HG03457 (cell line): ENCODE results near the gene RP9.

Source experiments
- ATAC-seq: cut with Tn5 transposase; IDR thresholded peaks from one replicate; pipeline ENCODE4 v1.9.1; 2021; ENCODE audit warnings: moderate number of reproducible peaks; ENCODE audit not compliant: unreplicated experiment

The RP9 gene, protein sequence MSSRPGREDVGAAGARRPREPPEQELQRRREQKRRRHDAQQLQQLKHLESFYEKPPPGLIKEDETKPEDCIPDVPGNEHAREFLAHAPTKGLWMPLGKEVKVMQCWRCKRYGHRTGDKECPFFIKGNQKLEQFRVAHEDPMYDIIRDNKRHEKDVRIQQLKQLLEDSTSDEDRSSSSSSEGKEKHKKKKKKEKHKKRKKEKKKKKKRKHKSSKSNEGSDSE

DNA sequence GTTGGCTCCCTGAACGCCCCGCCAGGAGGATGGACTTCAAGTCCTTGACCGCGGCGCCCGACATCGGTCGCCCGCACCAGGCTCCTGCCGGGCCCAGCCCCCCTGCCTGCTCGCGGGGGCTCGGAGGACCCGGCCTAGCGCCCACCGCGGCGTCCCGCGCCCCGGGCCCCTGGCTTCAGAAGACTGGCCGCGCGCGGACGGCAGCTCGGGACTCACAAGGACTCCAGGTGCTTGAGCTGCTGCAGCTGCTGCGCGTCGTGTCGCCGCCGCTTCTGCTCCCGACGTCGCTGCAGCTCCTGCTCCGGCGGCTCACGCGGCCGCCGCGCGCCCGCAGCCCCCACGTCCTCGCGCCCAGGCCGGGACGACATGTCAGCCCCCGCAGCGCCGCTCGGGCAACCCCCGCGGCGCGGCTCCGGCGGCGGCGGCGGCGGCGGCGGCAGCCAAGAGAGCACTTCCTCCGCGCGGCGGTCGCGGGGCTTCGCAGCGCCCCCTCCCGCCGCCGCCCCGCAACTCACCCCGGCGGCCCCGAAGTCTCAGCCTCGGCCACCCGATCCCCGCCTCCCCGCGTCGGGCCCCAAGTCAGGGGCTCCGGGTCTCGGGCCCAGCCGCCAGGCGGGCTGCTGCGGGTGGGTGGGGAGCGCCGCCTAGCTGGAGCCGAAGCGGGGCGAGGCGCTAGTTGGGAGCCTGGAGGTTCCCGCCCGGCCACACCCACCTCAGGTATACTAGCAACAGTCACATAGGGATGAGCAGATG is at the start of gene RP9:
TSS of gene RP9 (minus strand) at position 400 of the 753 bp plus-strand sequence. CDS start at position 368, 32 bp downstream.
- ATAC-seq: peak; percentile 87

DNA sequence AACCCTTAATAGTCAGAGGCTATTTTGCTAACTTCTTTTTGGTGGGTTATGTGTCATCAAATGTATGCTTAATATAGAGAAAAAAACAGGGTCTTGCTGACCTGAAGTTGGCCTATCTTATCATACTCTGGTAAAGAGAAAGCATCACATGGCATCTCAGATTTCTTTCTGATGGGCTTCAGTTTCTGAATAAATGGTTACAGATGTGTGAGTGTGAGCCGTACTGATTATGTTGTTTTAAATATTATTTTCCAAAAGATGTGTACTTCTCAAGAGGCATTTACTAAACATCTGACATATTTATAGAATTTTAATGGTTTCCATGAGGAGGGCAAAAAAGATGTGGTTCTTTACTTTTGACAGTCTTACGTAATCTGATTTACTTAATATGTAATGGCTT is 48.6 kb upstream of the RP9 start:
- no peak for ATAC-seq

DNA sequence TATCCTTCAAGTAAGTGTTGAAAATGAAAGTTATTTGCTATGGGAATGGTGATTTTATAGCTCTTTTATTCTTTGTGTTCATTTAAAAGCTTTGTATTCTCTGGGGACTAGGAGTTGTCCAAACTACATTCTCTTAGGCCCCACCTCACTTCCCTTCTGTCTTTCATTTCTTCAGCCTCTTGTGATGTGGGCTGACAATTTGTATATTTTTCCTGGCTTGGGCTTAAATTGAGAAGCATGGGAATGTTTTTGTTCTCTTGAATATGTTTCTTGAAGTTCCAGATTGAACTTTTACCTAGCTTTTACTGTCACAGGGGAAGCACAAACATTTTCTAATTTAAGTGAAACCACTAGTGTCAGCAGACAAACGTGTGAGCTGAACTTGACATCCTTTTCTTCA is 48.1 kb upstream of the RP9 start:
- no peak for ATAC-seq

DNA sequence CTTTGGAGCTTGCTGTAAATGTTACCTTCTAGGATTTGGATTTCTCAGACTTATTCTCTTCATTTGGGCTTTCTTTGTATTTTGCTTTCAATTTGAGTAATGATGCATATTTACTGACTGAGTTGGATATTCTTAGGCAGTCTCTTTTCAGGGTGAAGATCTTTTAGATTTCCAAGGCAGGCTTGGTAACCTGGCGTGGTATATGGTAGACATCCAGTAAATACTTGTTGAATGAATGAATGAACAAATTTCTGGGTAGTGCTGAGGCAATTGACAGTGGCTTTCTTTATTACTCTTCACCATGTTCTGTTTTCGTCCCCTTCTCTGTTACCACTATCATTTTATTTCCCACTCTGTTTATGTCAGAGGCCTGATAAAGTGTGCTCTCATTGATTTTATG is 47.2 kb upstream of the RP9 start:
- no peak for ATAC-seq

DNA sequence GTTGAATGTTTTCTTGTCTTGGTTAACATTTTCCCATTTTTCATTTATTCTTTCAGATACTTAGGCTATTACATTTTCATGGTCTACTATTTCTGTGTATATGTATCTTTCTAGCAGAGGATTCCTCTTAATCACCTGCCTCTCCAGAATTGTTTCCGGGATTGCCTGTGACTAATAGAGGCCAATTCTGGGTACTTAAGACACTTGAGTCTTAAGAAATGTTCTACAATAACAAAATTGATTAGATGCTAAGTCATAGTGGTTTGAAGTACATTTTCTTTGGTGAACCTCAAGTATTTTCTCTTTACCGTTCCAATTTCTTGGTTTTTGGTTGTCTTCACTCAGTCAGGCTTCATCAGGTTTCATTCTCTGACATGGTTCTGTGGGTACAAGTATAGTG is 46.6 kb upstream of the RP9 start:
- ATAC-seq: no peak

DNA sequence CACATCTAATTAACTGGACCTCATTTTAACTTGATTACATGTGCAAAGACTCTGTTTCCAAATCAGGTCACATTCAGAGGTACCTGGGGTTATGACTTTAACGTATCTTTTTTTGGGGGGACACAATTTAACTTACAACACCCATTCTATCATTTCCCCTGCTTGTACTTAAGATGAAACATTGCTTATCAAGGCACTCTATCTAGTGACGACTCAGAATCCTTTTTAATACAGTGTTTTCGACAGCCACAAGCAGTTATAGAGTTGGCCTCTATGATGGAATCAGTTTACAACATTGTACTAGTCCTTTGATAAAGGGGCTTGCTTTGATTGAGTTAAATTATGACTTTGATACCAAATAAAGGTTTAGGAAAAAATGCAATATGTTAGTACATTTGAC is 42.9 kb upstream of the RP9 start:
- ATAC-seq: no peak

DNA sequence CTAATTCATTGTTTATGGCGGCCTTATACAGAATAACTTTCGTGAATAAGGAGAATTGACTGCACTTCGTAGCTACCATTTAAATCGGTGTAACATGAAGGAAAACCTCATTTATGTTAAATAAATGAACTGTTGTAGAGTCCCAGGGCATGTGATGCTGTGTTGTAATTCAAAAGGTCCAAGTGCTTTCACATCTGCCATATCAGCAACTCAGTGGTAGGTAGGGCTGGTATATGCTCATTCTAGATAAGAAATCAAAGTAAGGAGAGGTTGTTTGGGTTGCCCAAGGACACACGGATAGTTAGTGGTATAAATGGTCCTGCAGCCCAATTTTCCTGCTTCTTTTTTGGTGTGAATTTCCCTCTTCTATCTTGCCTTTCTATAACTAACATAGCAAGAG is 36.0 kb upstream of the RP9 start:
- ATAC-seq: no peak

DNA sequence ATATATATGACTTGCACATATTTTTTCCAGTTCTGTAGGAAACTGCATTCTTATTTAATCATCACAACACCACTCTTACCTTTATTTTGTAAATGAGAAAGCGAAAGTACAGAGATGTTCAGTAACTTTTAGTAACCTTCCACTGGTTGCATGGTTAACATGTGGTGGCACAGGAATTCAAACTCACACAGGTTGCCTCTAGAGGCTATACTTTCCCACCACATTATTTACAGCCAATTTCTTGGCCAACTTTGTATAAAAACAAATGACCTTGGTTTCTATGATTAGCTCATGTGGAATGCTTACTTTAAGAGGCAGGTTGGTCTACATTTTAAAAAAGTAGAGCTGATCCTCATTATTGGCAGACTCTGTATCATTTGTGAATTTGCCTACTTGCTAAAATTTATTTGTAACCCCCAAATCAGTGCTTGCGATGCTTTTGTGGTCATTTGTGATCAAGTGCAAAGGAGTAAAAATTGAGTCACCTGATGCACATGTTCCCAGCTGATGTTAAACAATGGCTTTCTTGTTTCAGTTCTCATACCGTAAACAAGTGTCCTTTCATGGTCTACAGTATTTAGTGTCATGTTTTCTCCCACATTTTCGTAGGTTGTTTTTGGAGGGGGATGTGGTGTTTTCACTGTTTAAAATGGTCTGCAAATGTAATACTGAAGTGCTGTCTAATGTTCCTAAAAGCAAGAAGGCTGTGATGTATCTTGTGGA is 35.0 kb upstream of the RP9 start:
- ATAC-seq: no peak

DNA sequence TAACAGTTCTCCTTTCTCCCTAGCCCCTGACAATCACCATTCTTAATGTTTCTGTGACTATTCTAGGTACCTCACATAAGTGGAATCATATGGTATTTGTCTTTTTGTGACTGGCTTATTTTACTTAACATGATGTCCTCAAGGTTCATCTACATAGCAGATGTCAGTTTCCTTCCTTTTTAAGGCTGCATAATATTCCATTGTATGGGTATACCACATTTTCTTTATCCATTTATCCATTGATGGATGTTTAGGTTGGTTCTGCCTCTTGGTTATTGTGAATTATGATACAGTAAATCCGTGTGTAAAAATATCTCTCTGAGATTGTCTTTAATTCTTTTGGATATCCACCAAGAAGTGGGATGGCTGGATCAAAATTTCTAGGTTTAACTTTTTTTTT is 33.4 kb upstream of the RP9 start:
- no peak for ATAC-seq

DNA sequence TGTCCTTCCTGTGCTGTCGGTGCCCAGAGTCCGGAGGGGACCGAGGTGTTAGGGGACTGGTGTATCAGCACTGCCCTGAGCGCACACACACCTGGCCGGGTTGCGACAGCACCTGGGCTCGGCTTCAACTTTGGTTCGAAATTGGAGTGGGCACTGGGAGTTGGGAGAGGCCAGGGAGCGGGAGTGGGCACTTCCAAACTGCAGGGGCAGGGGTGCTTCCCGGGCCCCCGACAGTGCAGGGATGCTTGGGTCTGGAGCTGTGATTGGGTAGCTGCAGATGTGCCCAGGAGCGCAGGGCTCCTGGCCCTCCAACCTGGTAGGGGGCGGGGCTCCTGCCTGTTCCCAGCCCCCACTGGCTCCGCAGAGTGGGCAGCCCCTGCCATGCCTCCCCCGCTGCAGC is 27.9 kb upstream of the RP9 start:
- no peak for ATAC-seq

DNA sequence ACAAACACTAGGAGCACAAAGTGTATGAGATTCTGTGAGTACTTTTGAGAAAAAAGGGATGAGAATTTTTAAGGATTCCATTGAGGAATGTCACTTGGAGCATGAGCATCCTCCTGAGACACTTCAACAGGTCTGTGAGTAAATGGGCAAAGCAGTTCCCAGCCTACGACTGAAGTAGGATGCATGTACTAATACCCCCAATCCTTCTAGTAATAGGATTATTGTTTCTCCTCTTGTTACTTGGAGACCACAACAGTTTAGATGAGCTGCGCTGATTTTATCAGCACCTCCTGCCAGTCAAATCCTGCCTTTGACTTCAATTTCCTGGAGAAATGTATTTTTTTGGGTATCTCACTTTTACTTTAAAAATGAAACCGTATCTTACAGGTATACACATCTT is 21.0 kb upstream of the RP9 start:
- ATAC-seq: no peak

DNA sequence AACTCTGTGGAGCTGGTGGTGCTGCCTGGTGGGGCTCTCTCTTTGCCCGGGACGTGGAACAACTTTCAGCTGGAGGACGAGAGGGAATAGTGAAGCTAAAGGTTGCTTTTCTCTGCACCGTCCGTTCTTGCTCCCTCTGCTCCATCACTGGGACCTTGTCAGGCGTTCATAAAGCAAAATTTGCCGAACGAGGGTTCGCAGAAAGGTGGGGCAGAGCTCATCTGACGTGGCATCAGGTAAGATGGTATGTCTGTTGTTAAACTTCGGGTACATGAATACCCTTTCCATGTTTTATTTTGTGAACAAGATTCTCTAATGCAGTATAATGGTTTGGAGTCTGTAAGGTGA is 20.6 kb upstream of the RP9 start:
- no peak for ATAC-seq

DNA sequence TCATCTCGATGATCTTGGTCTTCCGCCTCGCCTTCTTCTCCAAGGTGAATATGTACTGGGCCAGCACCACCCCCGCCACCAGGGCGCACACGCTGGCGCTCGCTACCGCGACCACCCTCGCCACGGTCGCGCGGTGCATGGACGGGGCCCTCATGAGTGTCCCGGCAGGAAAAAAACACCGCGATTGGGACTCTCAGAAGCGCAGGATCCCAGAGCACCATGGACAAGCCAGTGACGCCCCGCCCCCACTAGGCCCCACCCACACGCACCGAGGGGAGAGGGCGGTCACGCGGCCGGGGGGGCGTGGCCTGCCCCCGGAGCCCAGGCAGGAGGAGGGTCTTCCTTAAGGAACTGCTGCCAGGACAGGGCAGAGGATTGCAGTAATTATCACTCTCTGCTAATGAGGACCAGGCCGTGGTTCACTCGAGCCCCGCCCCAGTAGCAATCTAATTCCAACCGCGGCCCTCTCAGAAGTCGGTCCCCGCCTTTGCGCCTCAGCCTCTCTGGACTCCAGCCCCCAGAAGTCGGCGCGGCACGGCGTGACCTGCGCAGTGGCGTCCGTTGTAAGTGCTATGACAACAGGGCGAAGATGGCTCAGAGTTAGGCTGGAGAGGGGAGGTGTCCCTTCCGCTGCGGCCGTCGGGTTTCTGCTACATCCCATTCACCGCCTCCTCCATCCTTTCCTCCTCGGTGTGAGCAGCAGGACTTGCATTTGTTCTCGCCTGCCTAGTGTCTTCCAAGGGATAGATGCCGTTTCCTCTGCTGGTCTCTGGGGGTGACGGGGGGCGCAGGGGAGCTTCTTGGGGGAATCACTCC is 20.0 kb upstream of the RP9 start, which contains the start of gene BBS9:
TSS of gene BBS9 (plus strand) at position 575 of the 816 bp plus-strand sequence. CDS start 16,689 bp downstream, outside the sequence.
- ATAC-seq: peak; percentile 100

DNA sequence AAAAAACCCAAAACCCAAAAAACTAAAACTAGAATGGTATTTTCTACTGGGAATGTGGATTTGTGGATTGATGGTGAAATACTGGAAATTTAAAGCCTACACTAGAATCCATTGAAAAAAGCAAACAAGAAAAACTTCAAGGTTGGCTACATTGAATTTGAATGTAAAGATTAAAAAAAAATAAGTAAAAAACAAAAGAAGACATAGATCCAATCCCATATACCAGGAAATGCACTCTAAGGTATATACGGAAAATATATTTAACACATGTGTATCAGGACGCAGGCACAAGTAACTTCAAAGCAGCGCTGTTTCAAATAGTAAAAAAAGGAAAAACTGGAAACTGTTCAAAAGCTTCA is 19.4 kb upstream of the RP9 start:
- ATAC-seq: no peak

DNA sequence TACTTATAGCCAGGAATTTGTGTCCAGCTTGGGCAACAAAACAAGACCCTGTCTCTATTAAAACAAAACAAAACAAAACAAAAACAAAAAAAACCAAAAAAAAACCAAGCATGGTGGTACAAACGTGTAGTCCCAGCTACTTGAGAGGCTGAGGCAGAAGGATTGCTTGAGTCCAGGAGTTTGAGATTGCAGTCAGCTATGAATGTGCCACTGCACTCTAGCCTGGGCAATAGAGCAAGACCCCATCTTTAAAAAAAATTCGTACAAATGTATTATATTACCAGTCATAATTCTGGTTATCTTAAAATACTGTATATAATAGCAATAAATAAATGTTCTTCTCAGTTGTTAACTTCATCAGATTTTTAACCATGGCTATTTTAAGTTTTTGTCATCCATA is 17.9 kb upstream of the RP9 start:
- ATAC-seq: no peak

DNA sequence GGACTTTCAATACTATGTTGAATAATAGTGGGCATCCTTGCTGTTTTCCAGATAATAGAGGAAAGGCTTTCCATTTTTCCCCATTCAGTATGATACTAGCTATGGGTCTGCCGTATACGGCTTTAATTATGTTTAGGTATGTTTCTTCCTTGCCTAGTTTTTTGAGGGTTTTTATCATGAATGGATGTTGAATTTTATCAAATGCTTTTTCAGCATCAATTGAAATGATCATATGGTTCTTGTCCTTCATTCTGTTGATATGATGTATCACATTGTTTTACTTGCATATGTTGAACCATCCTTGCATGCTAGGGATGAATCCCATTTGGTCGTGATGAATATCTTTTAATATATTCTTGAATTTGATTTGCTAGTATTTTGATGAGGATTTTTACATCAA is 9.2 kb upstream of the RP9 start:
- no peak for ATAC-seq

DNA sequence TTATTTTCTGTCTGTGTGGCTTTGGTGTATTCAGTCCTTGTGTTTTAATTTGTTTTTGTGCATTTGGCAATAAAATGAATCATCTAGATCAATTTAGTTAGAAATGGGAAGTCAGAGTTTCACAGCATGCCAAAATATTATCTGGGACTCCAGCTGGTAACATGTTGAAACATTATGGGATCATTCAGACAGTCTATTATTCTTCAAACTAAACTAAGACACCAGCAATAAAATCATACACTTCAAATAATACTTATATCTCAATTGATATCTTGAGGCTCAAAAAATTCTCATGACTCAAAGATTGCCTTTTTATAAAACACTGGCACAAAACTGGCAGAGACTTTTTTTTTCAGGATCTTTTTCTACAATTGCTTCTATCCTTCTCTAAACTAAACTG is 5.8 kb upstream of the RP9 start:
- no peak for ATAC-seq

DNA sequence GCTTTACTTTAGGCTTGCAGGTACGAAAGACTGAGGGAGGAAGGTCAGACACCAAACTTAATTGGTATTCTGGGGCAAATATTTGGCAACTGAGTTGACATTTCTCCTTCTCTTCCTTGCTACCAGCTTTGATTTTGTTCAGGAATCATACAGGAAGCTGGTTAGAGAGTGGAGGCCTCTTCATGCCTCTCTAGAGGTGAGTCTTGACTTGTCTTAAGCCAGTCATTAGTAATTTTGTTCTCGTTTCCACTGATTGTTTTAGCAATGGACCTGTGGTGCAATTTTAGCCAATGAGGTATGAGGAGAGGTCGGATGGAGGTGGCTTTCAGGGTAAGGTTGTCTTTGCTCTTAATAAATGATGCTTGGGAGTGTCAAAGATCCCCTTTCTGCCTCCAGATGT is 2.4 kb upstream of the RP9 start:
- no peak for ATAC-seq

DNA sequence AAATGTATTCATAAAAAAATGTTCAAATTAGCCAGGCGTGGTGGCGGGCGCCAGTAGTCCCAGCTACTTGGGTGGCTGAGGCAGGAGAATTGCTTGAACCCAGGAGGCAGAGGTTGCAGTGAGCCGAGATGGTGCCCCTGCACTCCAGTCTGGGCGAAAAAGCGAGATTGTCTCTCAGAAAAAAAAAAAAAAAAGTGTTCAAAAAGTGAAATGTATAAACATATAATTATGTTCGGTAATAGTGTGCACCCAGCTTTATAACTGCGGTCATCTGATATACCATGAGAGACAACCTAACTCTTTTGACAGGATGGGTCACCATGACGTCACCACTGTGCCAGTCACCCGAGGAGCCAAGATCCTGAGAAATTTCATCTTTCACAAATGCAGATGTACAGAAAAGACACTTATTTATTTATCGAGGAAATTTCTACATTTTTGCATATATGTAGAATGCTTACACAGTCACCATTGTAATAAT is 594 bp upstream of the RP9 start:
- ATAC-seq: no peak

DNA sequence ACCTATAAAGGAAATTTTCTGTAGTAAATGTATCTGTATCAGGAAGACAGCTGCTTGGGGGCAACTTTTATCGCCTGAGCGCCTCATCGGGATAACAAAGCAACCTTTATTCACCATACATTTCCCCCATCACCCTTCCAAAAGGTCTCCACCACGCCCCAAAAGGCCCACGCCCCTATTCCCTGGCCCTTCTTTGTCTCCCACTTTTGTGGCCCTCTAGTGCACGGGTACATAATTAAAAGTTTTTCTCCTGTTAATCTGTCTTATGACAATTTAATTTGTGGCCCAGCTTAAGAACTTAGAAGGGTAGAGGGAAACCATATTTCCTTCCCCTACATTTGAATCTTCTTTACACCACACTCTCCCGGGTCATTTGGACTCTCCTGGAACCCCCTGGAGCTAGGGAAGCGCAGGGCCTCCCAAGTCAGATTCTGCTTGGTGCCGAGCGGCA is 625 bp downstream of the RP9 start:
- ATAC-seq: peak; percentile 24
